ENCODE results near the gene FGF2.

The FGF2 gene

GRCh38 chr4:122895336-122895995 lies 68.8 kb downstream of the FGF2 start:
- no peak overlapping the region for H3K27ac ChIP-seq
- no peaks in the 10 kb centered on the region for H3K79me2 ChIP-seq (ENCODE audit: insufficient read depth, low read depth)
- no peaks in the 10 kb centered on the region for H3K4me1 ChIP-seq (ENCODE audit: low read depth, poor library complexity, severe bottlenecking)
- no peak overlapping the region for H3K4me3 ChIP-seq (IDR thresholded peaks at IDR 0.05; ENCODE audit: insufficient read depth, low read depth, low read length)
- H3K36me3 ChIP-seq (ENCODE audit: insufficient read depth) = no peaks in the 10 kb centered on the region
- H3K9ac ChIP-seq = no peak overlapping the region
- H2AFZ ChIP-seq (ENCODE audit: low read depth) = no peak overlapping the region
- TF ChIP-seq CTCF (conservative IDR thresholded peaks at IDR 0.05; ENCODE audit: low read depth, low read length) = no peak
- H3K27me3 ChIP-seq (ENCODE audit: insufficient read depth, low read depth) = no peaks in the 10 kb centered on the region
- no peaks in the 10 kb centered on the region; the same call in 1 of the 2 replicates for H4K20me1 ChIP-seq (ENCODE audit: insufficient read depth)
- H3K4me2 ChIP-seq = no peak overlapping the region

- Histone ChIP-seq H3K27me3 (ENCODE audit: insufficient read depth, low read depth) (no peaks in the 10 kb centered on the region), H3K4me2 (no peak overlapping the region), H3K9ac (no peak overlapping the region), H4K20me1 (ENCODE audit: insufficient read depth) (no peaks in the 10 kb centered on the region; the same call in 1 of the 2 replicates), H3K79me2 (ENCODE audit: insufficient read depth, low read depth) (no peaks in the 10 kb centered on the region), H3K4me1 (ENCODE audit: low read depth, poor library complexity, severe bottlenecking) (no peaks in the 10 kb centered on the region), H3K4me3 (IDR thresholded peaks at IDR 0.05; ENCODE audit: insufficient read depth, low read depth, low read length) (no peak overlapping the region), H2AFZ (ENCODE audit: low read depth) (no peak overlapping the region), H3K36me3 (ENCODE audit: insufficient read depth) (no peaks in the 10 kb centered on the region), H3K27ac (no peak overlapping the region)
- TF ChIP-seq CTCF (conservative IDR thresholded peaks at IDR 0.05; ENCODE audit: low read depth, low read length) = no peak
Observed at GRCh38 chr4:122896270-122896669, 69.6 kb downstream of the FGF2 start.

- no peak overlapping the region for H2AFZ ChIP-seq (ENCODE audit: low read depth)
- TF ChIP-seq CTCF (conservative IDR thresholded peaks at IDR 0.05; ENCODE audit: low read depth, low read length) = no peak
- H3K4me3 ChIP-seq (IDR thresholded peaks at IDR 0.05; ENCODE audit: insufficient read depth, low read depth, low read length) = no peak overlapping the region
- H3K9ac ChIP-seq = no peak overlapping the region
- no peaks in the 10 kb centered on the region for H3K79me2 ChIP-seq (ENCODE audit: insufficient read depth, low read depth)
- no peaks in the 10 kb centered on the region for H3K27me3 ChIP-seq (ENCODE audit: insufficient read depth, low read depth)
- no peaks in the 10 kb centered on the region for H4K20me1 ChIP-seq (ENCODE audit: insufficient read depth)
- no peak overlapping the region for H3K4me2 ChIP-seq
- no peak overlapping the region for H3K27ac ChIP-seq
- no peaks in the 10 kb centered on the region for H3K36me3 ChIP-seq (ENCODE audit: insufficient read depth)
- no peaks in the 10 kb centered on the region for H3K4me1 ChIP-seq (ENCODE audit: low read depth, poor library complexity, severe bottlenecking)
Observed at GRCh38 chr4:122898370-122899150, 71.9 kb downstream of the FGF2 start.

- H3K4me3 ChIP-seq (IDR thresholded peaks at IDR 0.05; ENCODE audit: insufficient read depth, low read depth, low read length) = no peak overlapping the region
- no peak for TF ChIP-seq CTCF (conservative IDR thresholded peaks at IDR 0.05; ENCODE audit: low read depth, low read length)
- no peak overlapping the region for H3K27ac ChIP-seq
- H4K20me1 ChIP-seq (ENCODE audit: insufficient read depth) = no peaks in the 10 kb centered on the region
- H2AFZ ChIP-seq (ENCODE audit: low read depth) = no peak overlapping the region
- no peak overlapping the region for H3K9ac ChIP-seq
- no peaks in the 10 kb centered on the region for H3K4me1 ChIP-seq (ENCODE audit: low read depth, poor library complexity, severe bottlenecking)
- no peak overlapping the region for H3K4me2 ChIP-seq
- H3K36me3 ChIP-seq (ENCODE audit: insufficient read depth) = no peaks in the 10 kb centered on the region
- no peaks in the 10 kb centered on the region for H3K27me3 ChIP-seq (ENCODE audit: insufficient read depth, low read depth)
- H3K79me2 ChIP-seq (ENCODE audit: insufficient read depth, low read depth) = no peaks in the 10 kb centered on the region
Observed at GRCh38 chr4:122899682-122900081, 73.1 kb downstream of the FGF2 start.
